Measurements from ENCODE around the gene BCAS3.
"Not testable (repeated sequence)": the region's sequence is repeated elsewhere in the genome, so short reads cannot be mapped to it uniquely, and the experiment has no call there.

The BCAS3 gene

GRCh38 chr17:60747069-60747808 lies 69.6 kb downstream of the BCAS3 start:
- DNase-seq (ENCODE audit: low spot score): peak; percentile 33

GRCh38 chr17:60748204-60748603 lies 70.6 kb downstream of the BCAS3 start:
- no peak for DNase-seq (ENCODE audit: low spot score)

- DNase-seq (ENCODE audit: low spot score): no peak
Observed at GRCh38 chr17:60749050-60749449, 71.4 kb downstream of the BCAS3 start.

GRCh38 chr17:60749708-60750107 lies 72.1 kb downstream of the BCAS3 start:
- no peak for DNase-seq (ENCODE audit: low spot score)

- no peak for DNase-seq (ENCODE audit: low spot score)
Observed at GRCh38 chr17:60750640-60751039, 73.0 kb downstream of the BCAS3 start.

- DNase-seq (ENCODE audit: low spot score): no peak
Observed at GRCh38 chr17:60751884-60752283, 74.2 kb downstream of the BCAS3 start.

GRCh38 chr17:60752873-60753577 lies 75.4 kb downstream of the BCAS3 start:
- no peak for DNase-seq (ENCODE audit: low spot score)

- DNase-seq (ENCODE audit: low spot score): no peak
Observed at GRCh38 chr17:60754057-60754604, 76.5 kb downstream of the BCAS3 start.

GRCh38 chr17:60756798-60757197 lies 79.1 kb downstream of the BCAS3 start:
- not testable (repeated sequence) for DNase-seq (ENCODE audit: low spot score)

- DNase-seq (ENCODE audit: low spot score): no peak
Observed at GRCh38 chr17:60757437-60757836, 79.8 kb downstream of the BCAS3 start.

- DNase-seq (ENCODE audit: low spot score): no peak
Observed at GRCh38 chr17:60759756-60760155, 82.1 kb downstream of the BCAS3 start.

GRCh38 chr17:60761301-60761700 lies 83.7 kb downstream of the BCAS3 start:
- not testable (repeated sequence) for DNase-seq (ENCODE audit: low spot score)

- no peak for DNase-seq (ENCODE audit: low spot score)
Observed at GRCh38 chr17:60766778-60767190, 89.1 kb downstream of the BCAS3 start.

- no peak for DNase-seq (ENCODE audit: low spot score)
Observed at GRCh38 chr17:60767744-60768308, 90.2 kb downstream of the BCAS3 start.

- peak; percentile 22 for DNase-seq (ENCODE audit: low spot score)
Observed at GRCh38 chr17:60769327-60769726, 91.7 kb downstream of the BCAS3 start.

- no peak for DNase-seq (ENCODE audit: low spot score)
Observed at GRCh38 chr17:60770946-60771422, 93.3 kb downstream of the BCAS3 start.

- not testable (repeated sequence) for DNase-seq (ENCODE audit: low spot score)
Observed at GRCh38 chr17:60771621-60772020, 94.0 kb downstream of the BCAS3 start.

GRCh38 chr17:60773552-60773951 lies 95.9 kb downstream of the BCAS3 start:
- no peak for DNase-seq (ENCODE audit: low spot score)

- no peak for DNase-seq (ENCODE audit: low spot score)
Observed at GRCh38 chr17:60781880-60782412, 104.3 kb downstream of the BCAS3 start.

- DNase-seq (ENCODE audit: low spot score): no peak
Observed at GRCh38 chr17:60782742-60783141, 105.1 kb downstream of the BCAS3 start.

GRCh38 chr17:60790205-60790604 lies 112.6 kb downstream of the BCAS3 start:
- DNase-seq (ENCODE audit: low spot score): no peak

GRCh38 chr17:60792250-60792898 lies 114.7 kb downstream of the BCAS3 start:
- DNase-seq (ENCODE audit: low spot score): no peak
